Brain microvascular endothelial cell (primary cell): ENCODE results near the gene TMPRSS3.

Experiments
- DNase-seq: peaks from one replicate; pipeline ENCODE4 v3.0.0-alpha.2; 2020
- H3K27ac ChIP-seq: fragments of 250-450 bp; sonication (Bioruptor Pico); 2 replicates; pipeline ENCODE4 v1.5.1; 2020; ENCODE audit warnings: mild to moderate bottlenecking, moderate library complexity
- H3K27me3 ChIP-seq: fragments of 250-450 bp; sonication (Bioruptor Pico); replicated peaks from 2 replicates; pipeline ENCODE4 v1.5.1; 2020; ENCODE audit warnings: mild to moderate bottlenecking
- H3K36me3 ChIP-seq: fragments of 250-450 bp; sonication (Bioruptor Pico); replicated peaks from 2 replicates; pipeline ENCODE4 v1.5.1; 2020; ENCODE audit warnings: mild to moderate bottlenecking
- H3K4me3 ChIP-seq: 2 replicates; pipeline ENCODE4 v1.5.1; 2011; ENCODE audit warnings: low read depth, mild to moderate bottlenecking, control low read depth, low read length, moderate library complexity
- CTCF ChIP-seq: IDR thresholded peaks from 2 replicates; pipeline ENCODE4 v1.5.1; 2011; ENCODE audit warnings: low read depth, mild to moderate bottlenecking, moderate library complexity, low read length, control low read depth, inconsistent platforms; ENCODE audit errors: missing control alignments
- in situ Hi-C: cut with HindIII; loops from 2 replicates; pipeline ENCODE4 v1.10.0; 2017; ENCODE audit warnings: low sequenced_read_pairs, low pct_ligation_motif_present

TMPRSS3 gene

GRCh38 chr21:42431196-42431595 is 35.3 kb upstream of the TMPRSS3 start:
- no peaks in the 10 kb centered on the region for H3K36me3 ChIP-seq
- in situ Hi-C loops, result no loop called here
- no peak overlapping the region for H3K4me3 ChIP-seq
- DNase-seq, result no peak
- no peaks in the 10 kb centered on the region for H3K27me3 ChIP-seq
- TF ChIP-seq CTCF, result no peak
- no peak overlapping the region for H3K27ac ChIP-seq

- in situ Hi-C loops, result no loop called here
These were observed 34.7 kb upstream of the TMPRSS3 start for GRCh38 chr21:42430521-42430920.

GRCh38 chr21:42429856-42430255 is 34.0 kb upstream of the TMPRSS3 start:
- in situ Hi-C loops, result no loop called here
- no peaks in the 10 kb centered on the region for H3K36me3 ChIP-seq
- DNase-seq, result no peak
- no peaks in the 10 kb centered on the region for H3K27me3 ChIP-seq
- no peak for TF ChIP-seq CTCF
- H3K27ac ChIP-seq, result no peak overlapping the region
- no peak overlapping the region for H3K4me3 ChIP-seq

More at GRCh38 chr21:42430521-42430920, 34.7 kb upstream of the TMPRSS3 start:
- TF ChIP-seq CTCF, result no peak
- H3K27me3 ChIP-seq, result no peaks in the 10 kb centered on the region
- no peak overlapping the region for H3K4me3 ChIP-seq
- DNase-seq, result no peak
- H3K36me3 ChIP-seq, result no peaks in the 10 kb centered on the region
- H3K27ac ChIP-seq, result no peak overlapping the region

GRCh38 chr21:42429021-42429420 is 33.2 kb upstream of the TMPRSS3 start:
- in situ Hi-C loops, result no loop called here
- no peaks in the 10 kb centered on the region for H3K36me3 ChIP-seq
- DNase-seq, result no peak

GRCh38 chr21:42427809-42428419 is 32.1 kb upstream of the TMPRSS3 start:
- Histone ChIP-seq H3K36me3 (no peaks in the 10 kb centered on the region), H3K27ac (no peak overlapping the region), H3K27me3 (no peaks in the 10 kb centered on the region), H3K4me3 (no peak overlapping the region)
- in situ Hi-C loops, result no loop called here
- DNase-seq, result no peak
- TF ChIP-seq CTCF, result no peak

More at GRCh38 chr21:42429021-42429420, 33.2 kb upstream of the TMPRSS3 start:
- Histone ChIP-seq H3K27me3 (no peaks in the 10 kb centered on the region), H3K27ac (no peak overlapping the region), H3K4me3 (no peak overlapping the region)
- no peak for TF ChIP-seq CTCF
